GM18508 (cell line): Measurements from ENCODE around the gene KNSTRN.

Experiments used
- ATAC-seq: cut with Tn5 transposase; IDR thresholded peaks from one replicate; pipeline ENCODE4 v1.9.1; 2021; ENCODE audit warnings: moderate number of reproducible peaks; ENCODE audit not compliant: insufficient read depth, unreplicated experiment

KNSTRN gene

GRCh38 chr15:40345225-40345866 lies 37.2 kb upstream of the KNSTRN start:
- no peak for ATAC-seq

DNA sequence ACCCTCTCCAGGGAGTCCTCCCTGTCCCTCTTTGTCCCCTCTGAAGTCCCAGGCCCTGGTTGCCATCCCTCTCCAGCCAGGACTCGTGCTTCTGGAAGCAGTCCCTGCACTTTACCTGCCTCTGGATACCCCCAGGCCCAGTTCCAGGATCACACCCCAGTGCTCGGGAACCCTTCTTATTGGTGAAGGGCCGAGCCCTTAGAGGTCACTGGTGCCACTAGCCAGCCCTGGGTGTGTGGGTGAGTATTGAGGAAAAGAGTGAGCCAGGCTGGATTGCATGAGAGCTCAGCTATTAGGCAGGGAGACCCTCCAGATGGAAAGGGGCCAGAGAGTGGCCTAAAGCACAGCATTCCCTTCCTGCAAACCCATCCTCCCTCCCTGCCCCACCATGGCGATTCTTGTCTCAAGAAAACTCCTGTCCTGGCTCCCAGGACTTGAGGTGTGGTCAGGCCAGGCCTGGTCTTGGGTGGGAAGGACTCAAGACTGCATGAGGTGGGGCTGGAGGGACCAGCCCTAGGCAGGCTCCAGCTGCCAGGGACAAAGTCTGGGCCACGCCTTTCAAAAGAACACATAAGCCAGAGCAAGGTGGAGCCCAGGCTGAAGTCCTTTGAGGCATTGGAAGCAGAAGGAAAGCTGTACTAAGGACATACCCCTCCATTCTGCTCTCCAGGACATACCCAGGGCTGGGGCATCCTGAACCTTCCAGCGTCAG lies 36.5 kb upstream of the KNSTRN start:
- ATAC-seq, result no peak

DNA sequence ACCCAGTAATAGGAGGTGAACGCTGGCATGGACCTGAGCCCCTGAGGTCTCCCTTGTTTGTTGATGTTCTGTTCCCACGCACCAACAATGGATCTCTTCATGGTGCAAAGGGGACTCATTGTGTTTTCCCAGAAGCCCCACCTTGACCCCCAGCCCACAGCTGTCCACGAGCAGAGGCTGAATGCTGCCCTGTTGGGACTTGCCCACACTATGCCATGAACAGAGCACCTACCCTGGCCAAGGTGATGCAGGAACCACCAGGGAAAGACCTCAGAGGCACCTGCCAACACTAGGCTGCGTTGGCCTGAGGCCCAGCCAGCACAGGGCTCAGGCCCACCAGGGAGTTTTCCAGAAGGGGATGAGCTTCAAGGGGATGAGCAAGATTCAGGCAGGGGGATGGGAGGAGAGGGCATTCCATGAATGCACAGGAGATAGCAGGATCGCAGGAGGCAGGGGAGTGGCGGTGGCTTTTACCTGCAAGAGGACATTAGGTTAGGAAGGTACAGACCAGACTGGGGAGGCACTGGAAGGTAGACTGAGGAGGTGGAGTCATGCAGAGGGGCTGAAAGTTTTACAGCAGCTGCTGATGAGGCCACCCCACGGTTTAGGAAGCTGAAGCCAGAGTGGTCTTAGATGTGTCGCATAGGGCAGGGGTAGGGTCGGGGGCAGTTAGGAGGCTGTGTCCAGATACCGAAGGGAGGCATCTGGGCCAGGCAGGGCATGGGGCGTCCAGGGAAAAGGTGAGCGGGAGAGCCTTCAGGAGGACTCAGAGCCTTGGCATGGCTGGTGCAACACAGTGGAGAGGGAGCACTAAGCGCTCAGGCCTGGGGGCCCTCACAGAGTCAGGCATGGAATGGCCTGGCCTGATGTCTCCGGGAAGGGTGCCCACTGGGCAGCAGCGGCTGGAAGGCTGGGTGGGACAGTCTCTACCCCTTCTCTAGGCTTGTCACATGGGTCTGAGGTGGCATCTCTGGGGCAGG lies 35.7 kb upstream of the KNSTRN start:
- no peak for ATAC-seq

- no peak for ATAC-seq
These were observed 34.7 kb upstream of the KNSTRN start for GRCh38 chr15:40347559-40348473.

GRCh38 chr15:40348474-40348870 lies 34.0 kb upstream of the KNSTRN start:
- no peak for ATAC-seq

- no peak for ATAC-seq
These were observed 33.4 kb upstream of the KNSTRN start for GRCh38 chr15:40349163-40349562.

DNA sequence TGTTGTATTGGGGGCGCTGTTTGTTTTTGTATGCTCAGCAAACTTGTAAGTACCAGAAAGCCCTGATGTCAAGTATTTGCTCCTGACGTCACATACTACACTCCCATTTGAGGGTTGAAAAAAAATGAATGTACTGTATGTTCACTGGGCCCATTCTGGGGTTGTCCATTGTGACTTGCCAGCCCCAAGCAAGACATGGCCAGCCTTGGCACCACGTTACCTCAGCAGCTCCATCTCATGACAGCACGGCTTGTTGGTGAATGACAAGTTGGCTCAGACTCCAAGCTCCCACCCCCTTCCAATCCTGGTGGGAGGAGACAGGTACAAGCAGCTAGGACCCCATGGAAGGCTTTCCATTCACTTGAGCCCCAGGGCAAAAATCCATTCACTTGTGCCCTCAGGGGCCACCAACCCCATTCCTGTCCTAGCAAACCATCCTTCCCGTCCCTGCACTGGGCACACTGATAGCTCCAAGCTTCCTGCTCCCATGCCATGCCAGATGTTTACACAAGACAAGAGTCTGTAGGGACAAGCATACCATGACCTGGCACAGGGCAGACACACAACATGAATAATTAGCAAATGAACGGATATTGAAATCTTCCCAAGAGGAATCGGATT lies 30.1 kb upstream of the KNSTRN start:
- no peak for ATAC-seq

DNA sequence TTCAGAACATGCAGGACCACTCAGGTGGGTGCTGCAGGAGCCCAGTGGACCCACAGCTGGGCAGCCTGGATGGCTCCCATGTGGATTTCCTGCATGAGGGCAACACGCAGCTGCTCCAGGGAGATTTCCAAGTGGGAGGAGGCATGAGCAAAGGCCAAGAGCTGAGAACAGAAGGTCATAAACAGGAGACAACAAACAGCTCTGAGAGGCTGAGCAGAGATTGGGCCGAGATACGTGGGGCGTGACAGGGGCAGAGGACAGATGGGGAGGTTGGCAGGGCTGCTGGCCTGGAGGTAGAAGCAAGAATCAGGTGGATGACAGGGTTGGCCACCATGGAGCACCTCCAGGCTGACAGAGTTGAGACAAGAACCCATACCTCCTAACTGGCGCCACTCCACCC lies 28.8 kb upstream of the KNSTRN start:
- no peak for ATAC-seq

GRCh38 chr15:40354408-40355171 lies 27.9 kb upstream of the KNSTRN start:
- ATAC-seq, result no peak

DNA sequence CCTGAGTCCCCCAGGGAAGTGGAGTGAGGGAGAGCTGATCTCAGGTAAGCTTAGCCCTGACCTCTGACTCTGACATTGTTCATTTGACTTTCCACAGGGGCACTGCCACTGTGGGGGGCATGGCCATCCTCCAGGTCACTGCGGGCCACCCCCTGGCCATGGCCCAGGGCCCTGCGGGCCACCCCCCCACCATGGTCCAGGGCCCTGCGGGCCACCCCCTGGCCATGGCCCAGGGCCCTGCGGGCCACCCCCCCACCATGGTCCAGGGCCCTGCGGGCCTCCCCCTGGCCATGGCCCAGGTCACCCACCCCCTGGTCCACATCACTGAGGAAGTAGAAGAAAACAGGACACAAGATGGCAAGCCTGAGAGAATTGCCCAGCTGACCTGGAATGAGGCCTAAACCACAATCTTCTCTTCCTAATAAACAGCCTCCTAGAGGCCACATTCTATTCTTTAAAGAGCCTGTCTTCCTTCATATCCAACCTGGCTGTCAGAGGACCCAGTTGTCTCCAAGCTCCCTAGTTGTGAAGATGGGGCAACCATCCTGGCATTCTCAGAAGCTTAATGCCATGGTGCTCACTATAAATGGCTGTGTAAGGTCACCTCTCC lies 26.4 kb upstream of the KNSTRN start:
- no peak for ATAC-seq

GRCh38 chr15:40357246-40357645 lies 25.3 kb upstream of the KNSTRN start:
- no peak for ATAC-seq

- ATAC-seq, result no peak
These were observed 24.6 kb upstream of the KNSTRN start, which contains the start of gene DISP2 for GRCh38 chr15:40357723-40358470. Gene DISP2 (plus strand): TSS chr15:40358219. CDS start chr15:40358322, 103 bp downstream.

- ATAC-seq, result no peak
These were observed 23.8 kb upstream of the KNSTRN start for GRCh38 chr15:40358471-40359353.

GRCh38 chr15:40360015-40360414 lies 22.5 kb upstream of the KNSTRN start:
- ATAC-seq, result no peak

GRCh38 chr15:40361640-40362039 lies 20.9 kb upstream of the KNSTRN start:
- no peak for ATAC-seq

DNA sequence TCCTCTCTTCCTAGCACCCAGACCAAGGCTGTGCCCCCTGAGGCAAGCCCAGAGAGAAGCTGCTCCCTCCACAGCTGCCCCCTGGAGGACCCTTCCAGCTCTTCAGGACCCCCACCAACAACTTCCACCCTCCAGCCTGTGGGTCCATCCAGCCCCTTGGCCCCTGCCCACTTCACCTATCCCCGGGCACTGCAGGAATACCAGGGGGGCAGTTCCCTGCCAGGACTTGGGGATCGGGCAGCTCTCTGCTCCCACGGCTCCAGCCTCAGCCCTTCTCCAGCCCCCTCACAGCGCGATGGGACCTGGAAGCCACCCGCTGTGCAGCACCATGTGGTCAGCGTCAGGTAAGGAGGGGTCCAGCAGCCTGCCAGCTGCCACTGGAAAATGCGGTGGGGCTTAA lies 18.9 kb upstream of the KNSTRN start:
- ATAC-seq, result no peak

DNA sequence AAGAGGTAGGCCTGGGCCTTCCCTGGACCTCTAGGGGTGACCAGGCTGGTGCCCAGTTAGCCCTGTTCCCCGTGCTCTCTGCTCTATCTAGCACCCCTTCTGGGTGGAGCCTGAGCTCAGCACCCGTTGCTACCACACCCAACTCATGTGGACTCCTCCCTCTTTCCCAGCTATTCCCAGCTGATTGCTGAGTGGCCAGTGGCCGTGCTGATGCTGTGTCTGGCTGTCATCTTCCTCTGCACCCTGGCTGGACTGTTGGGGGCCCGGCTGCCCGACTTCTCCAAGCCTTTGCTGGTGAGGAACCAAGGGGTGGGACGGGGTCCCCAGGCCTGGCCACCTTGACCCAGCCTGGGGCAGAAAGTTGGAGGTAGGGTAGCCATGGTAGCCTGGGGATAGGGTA lies 18.3 kb upstream of the KNSTRN start:
- no peak for ATAC-seq
